HepG2 (cell line): Measurements from ENCODE around the gene SUPT4H1. TPM values are rescaled to one million over a fixed set of nuclear protein-coding genes. Genes with fewer than 3 reads are reported as not detected.

Source experiments
- ATAC-seq: fragments of 200-7000 bp; cut with Tn5 transposase; 3 replicates; pipeline ENCODE4 v1.9.1; 2020; ENCODE audit warnings: mild to moderate bottlenecking, moderate library complexity
- BruUV-seq: library from RNA; stranded (reverse); fragments of 400-500 nt; replicated peaks from 2 replicates; lab custom pipeline; 2021; lab: Mats Ljungman, UMichigan
- CTCF ChIA-PET: fragments of 300-600 bp; formaldehyde crosslinking; extraction: SDS; loops from one replicate; lab custom pipeline; 2021; ENCODE audit warnings: low total read pairs, inconsistent platforms, low intra/inter-chr PET ratio; lab: Yijun Ruan, JAX
- POLR2A ChIA-PET: fragments of 350-600 bp; sonication (Branson Sonifier 250); formaldehyde crosslinking; loops from one replicate; lab custom pipeline; 2020; ENCODE audit warnings: antibody characterized with exemption, inconsistent platforms; lab: Yijun Ruan, JAX
- DNase-seq: peaks from one replicate; pipeline ENCODE4 v3.0.0-alpha.2; 2015; ENCODE audit warnings: low spot score
- FAIRE-seq: peaks from 3 replicates; lab custom pipeline; 2011; peaks lifted over from hg19 to GRCh38; lab: Jason Lieb, UNC
- H2AFZ ChIP-seq: one replicate; pipeline ENCODE4 v1.6.1; 2011; ENCODE audit warnings: low read length, inconsistent platforms
- H3K27ac ChIP-seq: fragments of 300-600 bp; 3 replicates; pipeline ENCODE4 v1.8.0; 2011; ENCODE audit warnings: mixed run types, mild to moderate bottlenecking, mixed read lengths, low read length, inconsistent platforms; ENCODE audit not compliant: insufficient read depth; ENCODE audit errors: extremely low read length
- H3K27me3 ChIP-seq, 2 experiments: fragments of 200-600 bp in 1 of 2; 2 replicates in 1 of 2; 3 replicates in 1 of 2; pipeline versions ENCODE4 v1.6.0 to v1.8.0; 2011; ENCODE audit warnings: low read length in 2 of 2, mild to moderate bottlenecking in 2 of 2, moderate library complexity in 2 of 2, inconsistent platforms in 1 of 2; ENCODE audit not compliant: insufficient read depth in 2 of 2, control insufficient read depth in 1 of 2
- H3K36me3 ChIP-seq, 2 experiments: fragments of 200-600 bp in 1 of 2; replicated peaks in 1 of 2; 2 replicates in 1 of 2; 3 replicates in 1 of 2; pipeline versions ENCODE4 v1.5.1 to v1.8.0; 2011; ENCODE audit warnings: low read length in 2 of 2, inconsistent platforms in 1 of 2; ENCODE audit not compliant: insufficient read depth in 2 of 2, control insufficient read depth in 1 of 2
- H3K4me1 ChIP-seq: 2 replicates; pipeline ENCODE4 v1.5.1; 2012; ENCODE audit warnings: low read length, inconsistent platforms; ENCODE audit not compliant: insufficient read depth
- H3K4me2 ChIP-seq: 2 replicates; pipeline ENCODE4 v1.6.0; 2011; ENCODE audit warnings: low read depth, low read length, inconsistent platforms
- H3K4me3 ChIP-seq, 3 experiments: fragments of 200-600 bp in 1 of 3; sonication (generic), shearing (Covaris generic) in 1 of 3; replicated peaks in 1 of 3; 2 replicates each; pipeline ENCODE4 v1.5.1; 2011 to 2016; ENCODE audit warnings: low read length in 3 of 3, inconsistent platforms in 2 of 3, low read depth in 2 of 3, mild to moderate bottlenecking in 2 of 3, control low read depth in 1 of 3, mixed read lengths in 1 of 3; ENCODE audit not compliant: insufficient read depth in 1 of 3
- H3K79me2 ChIP-seq: one replicate; pipeline ENCODE4 v1.6.1; 2011; ENCODE audit warnings: low read length, inconsistent platforms; ENCODE audit not compliant: insufficient read depth
- H3K9ac ChIP-seq: 2 replicates; pipeline ENCODE4 v1.6.0; 2011; ENCODE audit warnings: mild to moderate bottlenecking, low read depth, low read length, inconsistent platforms; ENCODE audit not compliant: insufficient read depth
- H3K9me3 ChIP-seq: 2 replicates; pipeline ENCODE4 v1.5.1; 2012; ENCODE audit warnings: mild to moderate bottlenecking, low read length
- H4K20me1 ChIP-seq: 2 replicates; pipeline ENCODE4 v1.6.0; 2011; ENCODE audit warnings: inconsistent platforms, mild to moderate bottlenecking, low read length, moderate library complexity; ENCODE audit not compliant: insufficient read depth
- DMAP1 ChIP-seq: IDR thresholded peaks from 2 replicates; pipeline ENCODE4 v1.6.1; 2016
- ESRRA ChIP-seq: sonication (generic); formaldehyde crosslinking; IDR thresholded peaks from 2 replicates; pipeline ENCODE4 v1.5.1; 2020; ENCODE audit warnings: mild to moderate bottlenecking, low read depth, missing genetic modification reagents
- FOSL1 ChIP-seq: sonication (generic); formaldehyde crosslinking; IDR thresholded peaks from 2 replicates; pipeline ENCODE4 v1.9.0; 2021; ENCODE audit warnings: missing genetic modification reagents, borderline replicate concordance
- NFYC ChIP-seq: IDR thresholded peaks from 2 replicates; pipeline ENCODE4 v1.6.1; 2016; ENCODE audit warnings: missing genetic modification reagents, missing compliant biosample characterization
- RXRA ChIP-seq: sonication (generic); formaldehyde crosslinking; IDR thresholded peaks from 2 replicates; pipeline ENCODE4 v1.5.1; 2020; ENCODE audit warnings: missing genetic modification reagents
- TFAP4 ChIP-seq: sonication (generic); IDR thresholded peaks from 2 replicates; pipeline ENCODE4 v1.6.1; 2016; ENCODE audit warnings: low read depth, borderline replicate concordance
- TFDP1 ChIP-seq: IDR thresholded peaks from 2 replicates; pipeline ENCODE4 v1.6.1; 2016; ENCODE audit warnings: missing compliant biosample characterization, missing genetic modification reagents, borderline replicate concordance
- THAP9 ChIP-seq: sonication (generic); formaldehyde crosslinking; IDR thresholded peaks from 2 replicates; pipeline ENCODE4; 2020; ENCODE audit warnings: missing genetic modification reagents, mild to moderate bottlenecking, borderline replicate concordance
- THYN1 ChIP-seq: sonication (generic); formaldehyde crosslinking; IDR thresholded peaks from 2 replicates; pipeline ENCODE4 v1.8.1; 2023; ENCODE audit warnings: low read depth, mild to moderate bottlenecking, moderate library complexity, missing genetic modification reagents, borderline replicate concordance
- WGBS: methylation state at CpG from one replicate; pipeline ENCODE4 v1.1.6; 2017; ENCODE audit warnings: low lambda C conversion rate; 5-methylcytosine and 5-hydroxymethylcytosine counted together
- in situ Hi-C: cut with HindIII; loops from 2 replicates; pipeline ENCODE4 v1.10.0; 2017; ENCODE audit warnings: low pct_unique_long_range_greater_than_20kb; ENCODE audit not compliant: extremely low pct_ligation_motif_present
- intact Hi-C: fragments of 100-400 bp; cut with micrococcal nuclease; formaldehyde crosslinking; loops from one replicate; pipeline ENCODE4 v1.10.0; 2022; ENCODE audit not compliant: unreplicated experiment
- polyA plus RNA-seq, 8 experiments: library from polyadenylated mRNA; depleted of rRNA in 3 of 8; stranded (reverse) in 7 of 8; unstranded in 1 of 8; fragments of >200 nt; fragmentation: Illumina TruSeq in 4 of 8; extraction: Trizol in 4 of 8; gene quantifications; 2 replicates each; pipeline versions ENCODE4 v1.2.1 to v1.2.3, GENCODE V29; 2011 to 2016; ENCODE audit warnings: low read depth in 4 of 8, missing spikeins in 1 of 8, mixed read lengths in 1 of 8; ENCODE audit not compliant: insufficient read depth in 1 of 8
- total RNA-seq, 5 experiments: library from RNA; depleted of rRNA; stranded (reverse); fragments of >200 nt; fragmentation: Illumina TruSeq; extraction: Trizol; gene quantifications; 2 replicates each; pipeline ENCODE4 v1.2.3, GENCODE V29; 2016; ENCODE audit warnings: low read depth in 1 of 5

Gene SUPT4H1
- total and polyA plus RNA-seq, 2 of the 13 experiments (the other 11 are each of a cell fraction or from before 2014, with no cell fraction given): 155 to 244 TPM

GRCh38 chr17:58323366-58324055, 28.5 kb downstream of the SUPT4H1 start:
- no peak overlapping the region for H3K9ac ChIP-seq
- no peak overlapping the region for H3K4me3 ChIP-seq
- no peaks in the 10 kb centered on the region for H3K9me3 ChIP-seq
- in situ Hi-C loops: no loop called here
- no peak overlapping the region for H3K4me2 ChIP-seq
- TF ChIP-seq TFDP1: no peak
- no peak for TF ChIP-seq ESRRA (CRISPR knock-in tag)
- no peak for TF ChIP-seq FOSL1 (CRISPR knock-in tag)
- no peak for TF ChIP-seq THYN1
- no peak for TF ChIP-seq RXRA
- no peak for ATAC-seq
- no peak overlapping the region for H3K27ac ChIP-seq
- FAIRE-seq: no peak
- H2AFZ ChIP-seq: no peak overlapping the region
- no peaks in the 10 kb centered on the region for H3K79me2 ChIP-seq
- no peaks in the 10 kb centered on the region for H4K20me1 ChIP-seq
- intact Hi-C loops: no loop called here
- H3K4me1 ChIP-seq: peaks cover 30% of the 10 kb centered on the region
- BruUV-seq: no TSS peak
- POLR2A ChIA-PET: interaction anchor here (0.9 to 2.3 kb wide), 3 partner anchors 20 to 94 kb away, joined by 3 to 10 read pairs (median 5); partner anchors contain the start of genes RNF43 and SUPT4H1
- no peaks in the 10 kb centered on the region for H3K36me3 ChIP-seq
- CTCF ChIA-PET: no interaction called here
- 27% methylated on average over 8 of the region's 8 CpGs for WGBS
- peaks cover 31 to 95% of the 10 kb centered on the region in 2 experiments for H3K27me3 ChIP-seq
- DNase-seq: no peak

GRCh38 chr17:58322581-58323185, 29.3 kb downstream of the SUPT4H1 start:
- H3K36me3 ChIP-seq: no peaks in the 10 kb centered on the region
- no peak overlapping the region for H3K27ac ChIP-seq
- peak overlapping the region; percentile 41 for H3K4me2 ChIP-seq
- in situ Hi-C loops: no loop called here
- H3K4me3 ChIP-seq: no peak overlapping the region; a peak in 1 of 6 replicates
- WGBS: 43% methylated on average over 9 of the region's 9 CpGs
- TF ChIP-seq DMAP1: no peak
- no peak for TF ChIP-seq NFYC
- TF ChIP-seq TFAP4: no peak
- 0 out of 2 replicates have a peak, but pooled peaks have one; percentile 9 for TF ChIP-seq THAP9 (CRISPR knock-in tag)
- TF ChIP-seq, all 625 proteins: peak for 1
- Histone ChIP-seq H3K9ac (no peak overlapping the region), H2AFZ (no peak overlapping the region), H3K79me2 (no peaks in the 10 kb centered on the region), H4K20me1 (no peaks in the 10 kb centered on the region), H3K4me1 (peaks cover 26% of the 10 kb centered on the region), H3K9me3 (no peaks in the 10 kb centered on the region), H3K27me3 (peaks cover 31 to 87% of the 10 kb centered on the region in 2 experiments)
- ChIA-PET CTCF (no interaction called here), POLR2A (interaction anchor here (0.6 to 2.3 kb wide), 5 partner anchors 14 to 95 kb away, joined by 3 to 10 read pairs (median 4); partner anchors contain the start of genes RNF43 and SUPT4H1)
- no peak for ATAC-seq
- DNase-seq: no peak
- FAIRE-seq: no peak
- intact Hi-C loops: no loop called here
- BruUV-seq: no TSS peak
